HG03442 (cell line): ENCODE measurements around the gene SIN3A.
"Not testable (repeated sequence)": the region's sequence is repeated elsewhere in the genome, so short reads cannot be mapped to it uniquely, and the experiment has no call there.

ENCODE experiments used
- ATAC-seq: cut with Tn5 transposase; IDR thresholded peaks from one replicate; pipeline ENCODE4 v1.9.1; 2021; ENCODE audit warnings: mild to moderate bottlenecking, moderate library complexity; ENCODE audit not compliant: unreplicated experiment

Gene SIN3A

GRCh38 chr15:75451674-75452363 lies at the start of gene SIN3A:
Gene SIN3A, minus strand, starts transcription at chr15:75451690. Its CDS starts 21,315 bp downstream, at chr15:75430375.
- peak; percentile 35 for ATAC-seq

GRCh38 chr15:75493732-75494131 lies 42.2 kb upstream of the SIN3A start:
- no peak for ATAC-seq

GRCh38 chr15:75483961-75484360 lies 32.5 kb upstream of the SIN3A start:
- ATAC-seq: no peak

GRCh38 chr15:75483556-75483955 lies 32.1 kb upstream of the SIN3A start:
- ATAC-seq: not testable (repeated sequence)

GRCh38 chr15:75483106-75483505 lies 31.6 kb upstream of the SIN3A start:
- no peak for ATAC-seq

- not testable (repeated sequence) for ATAC-seq
These were observed 29.0 kb upstream of the SIN3A start for GRCh38 chr15:75480463-75480862.

- no peak for ATAC-seq
These were observed 28.2 kb upstream of the SIN3A start for GRCh38 chr15:75479670-75480069.

- ATAC-seq: not testable (repeated sequence)
These were observed 25.6 kb upstream of the SIN3A start for GRCh38 chr15:75477094-75477493.

GRCh38 chr15:75468913-75469598 lies 17.6 kb upstream of the SIN3A start:
- no peak for ATAC-seq

- ATAC-seq: no peak
These were observed 9.2 kb upstream of the SIN3A start for GRCh38 chr15:75460646-75461045.

GRCh38 chr15:75459581-75459980 lies 8.1 kb upstream of the SIN3A start:
- ATAC-seq: no peak

- ATAC-seq: no peak
These were observed 5.2 kb upstream of the SIN3A start for GRCh38 chr15:75456710-75457109.

GRCh38 chr15:75455982-75456531 lies 4.6 kb upstream of the SIN3A start:
- ATAC-seq: no peak

- no peak for ATAC-seq
These were observed 4.0 kb upstream of the SIN3A start for GRCh38 chr15:75455424-75455981.

- ATAC-seq: no peak
These were observed 3.2 kb upstream of the SIN3A start for GRCh38 chr15:75454471-75455378.

- peak; percentile 34 for ATAC-seq
These were observed 2.4 kb upstream of the SIN3A start for GRCh38 chr15:75453703-75454470.

GRCh38 chr15:75452865-75453702 lies 1.6 kb upstream of the SIN3A start:
- no peak for ATAC-seq

GRCh38 chr15:75452364-75452864 lies 924 bp upstream of the SIN3A start:
- ATAC-seq: no peak

GRCh38 chr15:75451202-75451673 lies 252 bp downstream of the SIN3A start:
- ATAC-seq: no peak
